Measurements from ENCODE around the gene DNHD1.

Gene DNHD1

DNA sequence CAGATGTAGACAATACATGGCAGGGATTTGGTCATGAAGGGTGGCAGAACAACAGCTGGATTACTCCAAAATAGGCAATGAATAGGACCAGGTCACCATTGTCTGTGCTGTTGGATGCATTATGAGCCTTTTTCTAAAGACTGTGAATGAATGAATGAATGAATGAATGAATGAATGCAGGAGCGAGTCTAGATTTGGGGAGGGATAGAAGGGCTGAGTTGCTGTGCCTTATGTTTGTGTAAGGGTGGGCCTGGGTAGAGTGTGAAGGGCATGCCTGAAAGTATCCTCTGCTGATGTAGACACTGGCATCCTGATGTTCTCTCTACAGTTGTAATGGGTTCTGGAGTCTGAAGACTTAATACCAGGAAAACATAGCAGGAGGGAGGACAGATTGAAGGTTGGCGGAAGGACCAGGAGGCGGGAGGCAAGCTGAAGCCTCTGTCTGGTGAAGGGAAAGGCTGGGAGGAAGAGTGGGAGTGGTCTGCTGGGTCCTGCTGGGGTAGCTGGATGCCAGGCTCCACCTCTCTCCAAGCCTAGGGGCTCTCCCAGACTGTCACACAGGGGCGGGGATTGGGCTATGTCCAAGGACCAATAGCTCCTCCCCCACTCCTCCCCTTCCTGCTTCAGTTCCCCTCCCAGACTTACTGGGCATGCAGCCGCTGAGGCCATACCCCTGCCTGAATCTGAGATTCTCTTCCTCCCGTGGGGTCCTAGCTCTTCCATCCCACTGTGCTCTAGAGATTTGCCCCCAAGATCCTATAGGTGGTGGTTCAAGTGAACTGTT is 28.2 kb upstream of the DNHD1 start:
- peak overlapping the region; percentile 50 for H3K4me2 ChIP-seq (ENCODE audit: low read depth, low read length, poor library complexity, severe bottlenecking)
- H3K27me3 ChIP-seq (ENCODE audit: insufficient read depth, low read length, poor library complexity, severe bottlenecking) = no peaks in the 10 kb centered on the region
- H3K36me3 ChIP-seq (ENCODE audit: insufficient read depth, low read length) = no peaks in the 10 kb centered on the region
- H3K9me2 ChIP-seq (replicated peaks; ENCODE audit: low read depth, low read length) = no peaks in the 10 kb centered on the region
- peaks cover 6% of the 10 kb centered on the region; the same call in 1 of the 2 replicates for H3K79me2 ChIP-seq (ENCODE audit: insufficient read depth, low read length)
- H3K9me3 ChIP-seq (ENCODE audit: insufficient read depth, low read depth, low read length) = no peaks in the 10 kb centered on the region
- H3K4me1 ChIP-seq (ENCODE audit: insufficient read depth, low read length, poor library complexity, severe bottlenecking) = peaks cover 44% of the 10 kb centered on the region
- H4K20me1 ChIP-seq (ENCODE audit: insufficient read depth, low read length, poor library complexity, severe bottlenecking) = no peaks in the 10 kb centered on the region
- H3K9ac ChIP-seq (ENCODE audit: low read depth, low read length, poor library complexity, severe bottlenecking) = no peak overlapping the region
- H3K4me3 ChIP-seq (ENCODE audit: low read length, poor library complexity, severe bottlenecking) = peak overlapping the region; percentile 26
- H2AFZ ChIP-seq (ENCODE audit: low read length) = peak overlapping the region; percentile 22; the same call in 1 of the 2 replicates
- H3F3A ChIP-seq (ENCODE audit: low read depth) = no peaks in the 10 kb centered on the region
- TF ChIP-seq, protein P1, sequence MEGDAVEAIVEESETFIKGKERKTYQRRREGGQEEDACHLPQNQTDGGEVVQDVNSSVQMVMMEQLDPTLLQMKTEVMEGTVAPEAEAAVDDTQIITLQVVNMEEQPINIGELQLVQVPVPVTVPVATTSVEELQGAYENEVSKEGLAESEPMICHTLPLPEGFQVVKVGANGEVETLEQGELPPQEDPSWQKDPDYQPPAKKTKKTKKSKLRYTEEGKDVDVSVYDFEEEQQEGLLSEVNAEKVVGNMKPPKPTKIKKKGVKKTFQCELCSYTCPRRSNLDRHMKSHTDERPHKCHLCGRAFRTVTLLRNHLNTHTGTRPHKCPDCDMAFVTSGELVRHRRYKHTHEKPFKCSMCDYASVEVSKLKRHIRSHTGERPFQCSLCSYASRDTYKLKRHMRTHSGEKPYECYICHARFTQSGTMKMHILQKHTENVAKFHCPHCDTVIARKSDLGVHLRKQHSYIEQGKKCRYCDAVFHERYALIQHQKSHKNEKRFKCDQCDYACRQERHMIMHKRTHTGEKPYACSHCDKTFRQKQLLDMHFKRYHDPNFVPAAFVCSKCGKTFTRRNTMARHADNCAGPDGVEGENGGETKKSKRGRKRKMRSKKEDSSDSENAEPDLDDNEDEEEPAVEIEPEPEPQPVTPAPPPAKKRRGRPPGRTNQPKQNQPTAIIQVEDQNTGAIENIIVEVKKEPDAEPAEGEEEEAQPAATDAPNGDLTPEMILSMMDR (conservative IDR thresholded peaks at IDR 0.05; ENCODE audit: low read length) = no peak
- no peak for TF ChIP-seq EZH2phosphoT487 (IDR thresholded peaks at IDR 0.05; ENCODE audit: borderline replicate concordance)

- peak overlapping the region; percentile 50 for H3K4me2 ChIP-seq (ENCODE audit: low read depth, low read length, poor library complexity, severe bottlenecking)
These were observed 27.5 kb upstream of the DNHD1 start for GRCh38 chr11:6469599-6469998.

GRCh38 chr11:6472934-6473333 is 24.1 kb upstream of the DNHD1 start:
- H3K4me1 ChIP-seq (ENCODE audit: insufficient read depth, low read length, poor library complexity, severe bottlenecking) = peaks cover 44% of the 10 kb centered on the region
- TF ChIP-seq, protein P1 (conservative IDR thresholded peaks at IDR 0.05; ENCODE audit: low read length) = no peak
- TF ChIP-seq EZH2phosphoT487 (IDR thresholded peaks at IDR 0.05; ENCODE audit: borderline replicate concordance) = no peak
- H3K4me2 ChIP-seq (ENCODE audit: low read depth, low read length, poor library complexity, severe bottlenecking) = peak overlapping the region; percentile 77
- no peaks in the 10 kb centered on the region for H3K9me3 ChIP-seq (ENCODE audit: insufficient read depth, low read depth, low read length)
- peaks cover 15% of the 10 kb centered on the region; the same call in 1 of the 2 replicates for H3F3A ChIP-seq (ENCODE audit: low read depth)
- H3K27me3 ChIP-seq (ENCODE audit: insufficient read depth, low read length, poor library complexity, severe bottlenecking) = no peaks in the 10 kb centered on the region
- no peaks in the 10 kb centered on the region for H4K20me1 ChIP-seq (ENCODE audit: insufficient read depth, low read length, poor library complexity, severe bottlenecking)
- peaks cover 6% of the 10 kb centered on the region; the same call in 1 of the 2 replicates for H3K79me2 ChIP-seq (ENCODE audit: insufficient read depth, low read length)
- no peak overlapping the region for H2AFZ ChIP-seq (ENCODE audit: low read length)
- H3K9me2 ChIP-seq (replicated peaks; ENCODE audit: low read depth, low read length) = no peaks in the 10 kb centered on the region
- H3K9ac ChIP-seq (ENCODE audit: low read depth, low read length, poor library complexity, severe bottlenecking) = peak overlapping the region; percentile 74
- peak overlapping the region; percentile 90 for H3K4me3 ChIP-seq (ENCODE audit: low read length, poor library complexity, severe bottlenecking)
- no peaks in the 10 kb centered on the region; the same call in 1 of the 2 replicates for H3K36me3 ChIP-seq (ENCODE audit: insufficient read depth, low read length)

More at GRCh38 chr11:6469599-6469998, 27.5 kb upstream of the DNHD1 start:
- no peak overlapping the region for H3K9ac ChIP-seq (ENCODE audit: low read depth, low read length, poor library complexity, severe bottlenecking)
- no peaks in the 10 kb centered on the region for H3K27me3 ChIP-seq (ENCODE audit: insufficient read depth, low read length, poor library complexity, severe bottlenecking)
- peaks cover 6% of the 10 kb centered on the region; the same call in 1 of the 2 replicates for H3K79me2 ChIP-seq (ENCODE audit: insufficient read depth, low read length)
- no peaks in the 10 kb centered on the region for H3K9me2 ChIP-seq (replicated peaks; ENCODE audit: low read depth, low read length)
- H3K4me1 ChIP-seq (ENCODE audit: insufficient read depth, low read length, poor library complexity, severe bottlenecking) = peaks cover 44% of the 10 kb centered on the region
- H3K36me3 ChIP-seq (ENCODE audit: insufficient read depth, low read length) = no peaks in the 10 kb centered on the region
- H2AFZ ChIP-seq (ENCODE audit: low read length) = peak overlapping the region; percentile 22; the same call in 1 of the 2 replicates
- TF ChIP-seq, protein P1 (conservative IDR thresholded peaks at IDR 0.05; ENCODE audit: low read length) = no peak
- H4K20me1 ChIP-seq (ENCODE audit: insufficient read depth, low read length, poor library complexity, severe bottlenecking) = no peaks in the 10 kb centered on the region
- peak overlapping the region; percentile 26 for H3K4me3 ChIP-seq (ENCODE audit: low read length, poor library complexity, severe bottlenecking)
- H3K9me3 ChIP-seq (ENCODE audit: insufficient read depth, low read depth, low read length) = no peaks in the 10 kb centered on the region
- peaks cover 3% of the 10 kb centered on the region; the same call in 1 of the 2 replicates for H3F3A ChIP-seq (ENCODE audit: low read depth)

Data from Loucy (cell line).